IPS DF 4.7 (cell line): ENCODE measurements around the gene AASDH.

Experiments
- DNase-seq: peaks from one replicate; pipeline ENCODE4 v3.0.0-alpha.2; 2013; ENCODE audit warnings: low spot score; ENCODE audit errors: extremely low read depth

AASDH gene

DNA sequence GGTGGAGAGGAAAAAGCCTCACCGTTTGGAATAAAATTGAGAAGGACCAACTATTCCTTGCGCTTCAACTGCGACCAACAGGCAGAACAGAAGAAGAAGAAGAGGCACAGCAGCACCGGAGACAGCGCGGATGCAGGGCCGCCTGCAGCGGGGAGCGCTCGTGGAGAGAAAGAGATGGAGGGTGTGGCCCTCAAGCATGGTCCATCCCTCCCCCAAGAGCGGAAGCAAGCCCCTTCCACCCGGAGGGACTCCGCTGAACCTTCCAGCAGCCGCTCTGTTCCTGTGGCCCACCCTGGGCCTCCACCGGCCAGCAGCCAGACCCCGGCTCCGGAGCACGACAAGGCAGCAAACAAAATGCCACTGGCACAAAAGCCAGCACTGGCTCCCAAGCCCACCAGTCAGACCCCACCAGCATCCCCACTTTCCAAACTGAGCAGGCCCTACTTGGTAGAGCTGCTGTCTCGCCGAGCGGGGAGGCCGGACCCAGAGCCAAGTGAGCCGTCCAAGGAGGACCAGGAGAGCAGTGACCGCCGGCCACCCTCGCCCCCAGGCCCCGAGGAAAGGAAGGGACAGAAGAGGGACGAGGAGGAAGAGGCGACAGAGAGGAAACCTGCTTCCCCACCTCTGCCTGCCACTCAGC is 71.2 kb downstream of the AASDH start:
- DNase-seq = no peak

DNA sequence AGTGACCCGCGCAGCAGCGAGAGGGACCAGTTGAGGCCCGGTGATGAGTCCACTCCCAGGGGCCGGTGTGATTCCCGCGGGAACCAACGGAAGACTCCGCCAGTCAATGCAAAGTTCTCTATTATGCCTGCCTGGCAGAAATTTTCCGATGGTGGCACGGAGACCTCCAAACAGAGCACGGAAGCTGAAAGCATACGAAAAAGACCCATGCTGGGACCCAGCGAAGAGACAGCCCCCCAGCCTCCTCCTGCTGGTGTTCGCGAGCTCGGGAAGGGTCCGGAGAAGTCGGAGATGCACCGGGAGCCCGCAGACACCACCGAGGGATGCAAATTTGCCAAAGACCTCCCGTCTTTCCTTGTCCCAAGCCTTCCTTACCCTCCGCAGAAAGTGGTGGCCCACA is 71.7 kb downstream of the AASDH start:
- no peak for DNase-seq

DNA sequence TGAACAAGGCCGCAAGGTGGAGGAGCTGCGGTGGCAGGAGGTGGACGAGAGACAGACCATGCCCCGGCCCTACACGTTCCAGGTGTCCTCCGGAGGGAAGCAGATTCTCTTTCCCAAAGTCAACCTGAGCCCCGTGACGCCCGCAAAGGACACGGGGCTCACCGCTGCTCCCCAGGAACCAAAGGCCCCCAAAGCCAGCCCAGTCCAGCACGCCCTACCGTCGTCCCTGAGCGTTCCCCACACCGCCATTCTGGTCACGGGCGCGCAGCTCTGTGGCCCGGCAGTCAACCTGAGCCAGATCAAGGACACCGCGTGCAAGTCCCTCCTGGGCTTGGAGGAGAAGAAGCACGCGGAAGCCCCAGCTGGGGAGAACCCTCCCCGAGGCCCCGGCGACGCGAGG is 72.2 kb downstream of the AASDH start:
- no peak for DNase-seq

DNA sequence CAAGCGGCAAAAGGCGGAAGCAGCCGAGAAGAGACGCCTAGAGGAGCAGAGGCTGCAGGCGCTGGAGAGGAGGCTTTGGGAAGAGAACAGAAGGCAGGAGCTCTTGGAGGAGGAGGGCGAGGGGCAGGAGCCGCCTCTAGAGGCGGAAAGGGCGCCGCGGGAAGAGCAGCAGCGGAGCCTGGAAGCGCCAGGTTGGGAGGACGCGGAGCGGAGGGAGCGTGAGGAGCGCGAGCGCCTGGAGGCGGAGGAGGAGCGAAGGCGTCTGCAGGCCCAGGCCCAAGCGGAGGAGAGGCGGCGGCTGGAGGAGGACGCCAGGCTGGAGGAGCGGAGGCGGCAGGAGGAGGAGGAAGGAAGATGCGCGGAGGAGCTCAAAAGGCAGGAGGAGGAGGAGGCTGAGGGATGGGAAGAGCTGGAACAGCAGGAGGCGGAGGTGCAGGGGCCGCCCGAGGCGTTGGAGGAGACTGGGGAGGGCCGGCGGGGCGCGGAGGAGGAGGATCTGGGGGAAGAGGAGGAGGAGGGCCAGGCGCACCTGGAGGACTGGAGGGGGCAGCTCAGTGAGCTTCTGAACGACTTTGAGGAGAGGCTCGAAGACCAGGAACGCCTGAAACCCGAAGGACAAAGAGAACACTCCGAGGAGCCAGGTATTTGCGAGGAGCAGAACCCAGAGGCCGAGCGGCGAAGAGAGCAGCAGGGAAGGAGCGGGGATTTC is 72.9 kb downstream of the AASDH start:
- no peak for DNase-seq

DNA sequence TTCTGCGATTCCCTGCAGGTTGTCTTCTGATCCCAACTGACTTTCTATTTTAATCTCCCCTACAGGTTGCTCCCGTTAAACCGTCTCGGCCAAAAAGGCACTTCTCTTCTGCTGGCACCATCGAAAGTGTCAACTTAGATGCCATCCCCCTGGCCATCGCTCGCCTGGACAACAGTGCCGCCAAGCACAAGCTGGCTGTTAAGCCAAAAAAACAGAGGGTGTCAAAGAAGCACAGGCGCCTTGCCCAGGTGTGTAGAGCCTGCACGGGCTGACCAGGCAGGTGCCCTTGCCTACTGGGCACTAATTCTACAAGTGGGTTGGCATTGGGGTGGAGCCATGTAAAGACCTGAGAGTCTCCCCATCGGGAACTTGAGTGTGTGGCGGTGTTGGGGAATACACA is 74.2 kb downstream of the AASDH start:
- no peak for DNase-seq

DNA sequence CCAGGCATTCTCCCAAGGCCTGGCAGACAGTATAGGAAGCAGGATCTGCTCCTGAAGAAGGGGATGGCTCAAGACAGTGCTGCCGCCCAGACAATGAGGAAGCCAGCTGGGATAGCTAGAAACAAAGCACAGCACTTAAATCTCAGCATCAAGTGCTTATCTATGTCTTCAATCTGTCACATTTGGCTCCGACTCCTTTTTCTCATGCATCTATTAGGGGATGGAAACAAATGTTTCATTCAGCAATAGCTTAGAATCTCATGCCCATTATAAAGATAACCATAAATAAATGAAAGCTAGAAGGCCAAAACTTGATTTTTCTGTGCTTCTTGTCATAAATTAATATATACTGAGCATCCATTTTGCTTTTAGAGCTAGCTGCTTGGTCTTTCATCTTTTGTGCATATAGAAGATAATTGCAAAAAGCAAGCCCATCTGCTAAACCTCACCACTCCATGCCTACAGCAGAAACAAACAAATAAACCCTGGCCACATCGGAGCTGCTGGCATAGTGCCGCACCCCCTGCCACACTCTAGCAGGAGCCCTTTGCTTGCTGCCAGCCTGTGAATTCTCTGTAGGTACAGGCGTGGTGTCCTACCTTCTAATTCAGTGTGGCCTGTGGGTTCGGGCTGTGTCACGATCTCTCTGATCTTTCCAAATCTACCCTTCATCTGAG is 75.9 kb downstream of the AASDH start:
- DNase-seq = no peak

DNA sequence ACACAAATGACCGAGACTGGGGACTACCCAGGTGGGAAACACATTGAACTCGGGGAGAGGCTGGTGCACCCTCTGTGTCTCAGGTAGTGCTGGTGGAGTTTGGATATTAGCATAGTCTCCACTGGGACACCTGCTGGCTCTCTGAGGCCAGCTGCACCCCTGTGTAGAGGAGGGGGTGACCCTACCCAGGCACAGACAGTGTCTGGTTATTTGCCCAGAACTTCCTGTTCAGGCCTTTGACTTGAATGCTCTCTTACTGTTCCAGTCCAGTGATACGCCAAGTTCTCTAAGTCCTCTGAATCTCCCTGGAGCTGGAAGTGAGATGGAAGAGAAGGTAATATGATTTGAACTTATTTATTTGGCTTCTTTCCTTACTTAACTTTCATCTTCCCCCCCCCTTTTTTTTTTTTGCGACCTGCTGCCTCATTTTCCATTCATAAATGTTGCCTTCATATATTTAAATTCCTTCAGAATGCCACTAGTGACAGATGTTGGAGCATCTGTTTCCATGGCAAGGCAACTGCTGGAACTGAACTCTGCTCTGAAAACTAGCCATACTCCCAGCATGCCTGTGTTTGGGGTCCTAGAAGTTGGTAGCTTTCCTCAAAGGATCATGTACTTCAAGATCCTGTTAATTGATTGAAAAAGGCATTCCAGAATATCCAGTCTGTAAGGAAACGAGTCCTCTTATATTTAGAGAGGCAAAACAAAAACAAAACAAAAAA is 76.7 kb downstream of the AASDH start:
- no peak for DNase-seq

DNA sequence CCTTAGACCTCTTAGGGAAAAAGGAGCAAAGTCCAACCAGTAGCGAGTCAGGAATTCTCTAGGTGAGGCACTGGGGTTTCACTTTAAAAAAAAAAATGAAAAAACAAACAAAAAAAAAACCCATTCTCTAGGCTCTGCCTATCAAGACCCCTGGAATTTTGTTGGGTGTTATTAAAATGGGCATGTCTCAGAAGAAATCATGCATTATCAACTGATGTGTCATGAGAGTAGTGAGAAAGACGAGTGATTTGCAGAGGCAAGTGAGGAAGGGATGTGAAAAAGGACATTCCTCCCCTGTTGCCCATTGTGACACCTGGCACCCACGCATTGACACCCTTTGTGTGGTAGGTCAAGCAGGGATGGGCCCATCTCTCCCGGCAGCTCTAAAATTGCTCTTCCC is 78.9 kb downstream of the AASDH start:
- DNase-seq = no peak

DNA sequence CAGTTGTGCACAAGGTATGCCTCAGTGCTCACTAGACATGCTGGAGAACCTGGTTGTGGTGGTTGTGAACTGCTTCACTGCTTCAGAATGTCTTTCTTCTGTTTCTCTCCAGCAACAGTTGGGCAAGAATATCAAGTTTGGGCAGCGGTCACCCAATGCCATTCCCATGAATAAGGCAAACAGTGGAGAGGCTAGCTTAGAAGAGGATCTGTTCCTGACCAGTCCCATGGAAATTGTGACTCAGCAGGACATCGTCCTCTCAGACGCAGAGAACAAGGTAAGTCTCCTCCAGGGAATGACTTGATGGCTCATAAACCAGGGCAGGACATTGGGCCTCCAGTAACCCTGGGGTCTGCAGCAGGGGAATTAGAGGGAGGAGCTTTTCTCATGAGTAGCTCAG is 79.9 kb downstream of the AASDH start:
- DNase-seq = no peak

DNA sequence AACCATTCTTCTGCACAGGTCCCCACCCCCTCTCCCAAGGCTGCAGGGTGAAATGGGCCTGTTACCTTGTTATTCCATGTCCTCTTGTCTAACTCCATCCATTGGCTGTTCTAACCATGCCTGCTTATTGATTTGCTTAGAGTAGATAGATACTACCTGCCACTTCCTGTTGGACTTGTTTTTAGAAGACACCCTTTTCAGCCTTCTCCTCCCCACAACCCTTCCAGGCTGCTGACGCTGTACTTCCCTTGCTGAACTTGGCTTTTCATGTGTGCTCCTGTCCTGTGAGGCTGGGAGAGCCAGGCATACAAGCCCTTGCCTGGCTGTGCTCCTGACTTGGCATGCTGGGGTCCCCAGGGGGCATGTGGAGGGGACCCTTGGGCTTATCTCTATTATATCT is 81.9 kb downstream of the AASDH start:
- DNase-seq = no peak

DNA sequence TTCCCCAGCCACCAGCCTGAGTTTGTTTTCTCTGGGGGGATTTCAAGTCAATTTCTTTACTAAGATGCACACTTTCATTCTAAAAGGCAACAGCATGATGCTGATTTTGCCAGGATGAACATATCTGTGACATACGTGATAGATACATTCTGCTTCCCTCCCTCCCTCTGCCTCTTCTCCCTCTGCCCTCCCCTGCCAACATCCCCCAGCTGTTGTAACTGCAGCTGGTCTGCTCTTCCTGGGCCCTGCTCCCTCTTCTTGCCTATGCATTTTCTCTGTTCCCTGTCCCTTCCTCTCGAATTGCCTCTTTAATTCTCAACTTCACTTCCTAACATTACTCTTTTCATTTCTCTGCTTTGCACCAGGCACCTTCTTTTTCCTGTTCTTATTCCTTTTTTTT is 83.4 kb downstream of the AASDH start:
- DNase-seq = no peak

DNA sequence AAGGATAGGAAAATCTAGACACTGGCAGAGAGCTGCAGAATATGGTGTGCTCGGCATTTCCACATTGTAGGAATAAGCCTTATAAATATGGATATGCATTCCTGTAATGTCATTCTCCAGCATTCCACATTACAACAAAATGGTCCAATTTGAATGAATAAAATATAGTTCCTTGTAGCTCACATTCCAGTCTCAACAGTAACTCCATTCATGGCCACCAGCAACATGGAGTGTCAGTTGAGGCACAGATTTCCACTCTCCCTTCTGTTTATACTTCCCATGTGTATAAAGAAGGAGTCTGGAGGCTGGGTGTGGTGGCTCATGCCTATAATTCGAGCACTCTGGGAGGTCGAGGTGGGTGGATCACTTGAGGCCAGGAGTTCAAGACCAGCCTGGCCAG is 84.5 kb downstream of the AASDH start:
- DNase-seq = no peak

DNA sequence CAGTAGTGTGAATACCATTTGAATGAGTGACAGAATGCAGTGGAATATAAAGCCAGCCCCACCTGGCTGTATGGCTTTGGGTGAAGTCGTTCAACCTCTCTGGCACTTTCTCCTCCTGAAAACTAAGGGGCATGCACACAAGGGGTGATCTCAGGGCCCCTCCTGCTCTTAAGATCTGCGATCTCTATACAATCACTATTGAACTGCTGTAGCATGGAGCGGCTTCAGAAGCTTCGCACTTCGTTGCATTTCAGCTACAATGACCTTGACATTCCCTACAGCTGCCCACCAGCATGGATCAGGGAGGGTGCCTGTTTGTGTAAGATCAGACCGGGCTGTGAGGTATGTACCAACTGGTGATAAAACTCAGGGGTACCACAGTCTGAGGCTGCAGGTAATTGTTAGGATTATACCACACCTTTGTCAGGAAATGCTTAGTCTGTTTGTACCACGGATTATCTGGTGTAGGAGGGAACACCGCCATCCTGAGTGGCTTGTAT is 85.2 kb downstream of the AASDH start:
- no peak for DNase-seq

DNA sequence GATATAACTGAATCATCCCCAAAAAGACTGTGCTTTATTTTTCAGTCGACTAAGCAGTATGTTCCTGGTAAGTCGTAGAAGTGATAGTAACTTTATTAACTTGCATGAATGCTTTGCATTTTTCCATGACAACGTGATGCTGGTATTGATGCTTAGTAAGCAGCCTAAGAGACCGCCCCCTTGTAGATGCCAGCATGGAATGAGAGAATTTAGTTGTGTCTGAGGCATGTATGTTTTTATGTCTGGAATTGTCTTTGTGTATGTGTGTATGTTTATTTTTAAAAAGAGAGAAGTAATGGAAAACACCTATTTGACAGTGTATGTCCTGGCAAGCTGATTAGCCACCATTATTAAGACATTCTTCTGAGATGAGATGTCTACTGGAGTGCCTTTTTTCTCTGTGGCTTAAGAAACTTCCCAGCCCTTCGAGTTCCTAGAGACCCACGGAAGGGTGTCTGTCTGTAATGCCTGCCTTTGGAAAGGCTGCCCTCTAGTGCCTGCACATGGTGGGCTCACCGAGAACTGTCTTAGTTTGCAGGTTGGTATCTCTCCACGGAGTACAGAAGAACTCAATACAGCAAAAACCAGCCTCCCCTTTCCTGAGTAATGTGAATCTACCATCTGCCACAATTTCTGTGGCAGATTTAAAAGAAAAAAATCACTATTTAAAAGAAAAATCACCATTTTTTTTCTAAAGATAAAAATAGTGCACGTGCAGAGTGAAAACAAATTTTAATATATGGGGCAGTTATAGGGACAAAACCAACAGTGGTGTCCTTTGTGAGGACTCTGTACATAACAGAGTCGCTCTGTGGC is 85.9 kb downstream of the AASDH start:
- peak; percentile 49 for DNase-seq

DNA sequence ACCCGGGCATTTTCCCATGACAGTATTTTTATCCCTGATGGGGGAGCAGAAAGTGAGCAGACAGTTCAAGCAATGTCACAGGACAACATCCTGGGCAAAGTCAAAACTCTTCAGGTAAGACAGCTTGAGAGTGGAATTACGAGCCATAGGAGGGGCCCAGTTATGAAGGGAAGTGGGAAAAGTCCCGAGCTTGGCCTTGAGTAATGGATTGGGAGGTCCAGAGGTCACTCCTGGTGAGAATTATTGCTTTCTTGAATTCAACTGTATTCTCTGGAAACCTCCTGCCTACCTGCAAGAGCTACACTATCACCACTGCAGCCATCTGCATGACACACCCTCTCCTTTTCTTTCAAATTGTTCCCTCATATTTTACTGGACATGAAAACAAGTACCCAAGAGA is 89.1 kb downstream of the AASDH start:
- no peak for DNase-seq

DNA sequence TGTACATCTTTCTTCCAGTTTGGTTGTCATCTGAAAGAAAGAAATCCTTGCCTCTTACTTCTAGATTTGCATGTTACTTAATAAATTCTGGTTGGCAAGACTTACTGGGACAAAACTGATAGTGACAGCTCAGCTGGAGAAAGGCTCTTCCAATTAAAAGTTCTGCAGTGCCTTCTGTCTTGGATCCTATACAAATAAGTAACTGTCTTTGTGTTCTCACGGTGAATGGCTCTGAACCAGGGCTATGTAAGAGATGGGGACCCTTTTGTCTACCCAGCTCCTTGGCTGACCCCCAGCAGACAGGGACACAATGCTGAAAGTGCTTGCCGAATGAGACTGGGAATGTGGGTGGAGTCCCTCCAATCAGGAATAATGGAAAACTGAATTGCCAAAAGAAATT is 89.5 kb downstream of the AASDH start:
- DNase-seq = no peak

DNA sequence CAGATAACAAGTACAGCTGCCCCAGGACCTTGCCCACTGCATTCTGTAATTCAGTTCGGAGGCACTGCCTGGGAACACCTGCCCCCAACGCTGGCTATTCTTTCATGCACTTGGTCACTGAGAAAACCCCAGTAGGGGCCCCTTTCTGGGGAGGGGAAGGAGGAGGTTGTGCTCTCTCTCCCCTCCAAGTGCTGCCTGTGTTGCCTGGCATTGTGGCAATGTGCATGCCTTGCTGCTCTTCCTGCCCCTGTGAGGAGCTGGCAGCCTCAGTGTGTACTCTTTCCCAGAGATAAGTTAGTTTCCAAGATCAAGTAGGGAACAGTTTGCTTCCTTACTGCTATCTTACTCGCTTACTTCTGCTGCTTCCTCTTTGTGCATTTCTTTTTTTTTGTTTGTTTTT is 90.8 kb downstream of the AASDH start:
- DNase-seq = no peak

DNA sequence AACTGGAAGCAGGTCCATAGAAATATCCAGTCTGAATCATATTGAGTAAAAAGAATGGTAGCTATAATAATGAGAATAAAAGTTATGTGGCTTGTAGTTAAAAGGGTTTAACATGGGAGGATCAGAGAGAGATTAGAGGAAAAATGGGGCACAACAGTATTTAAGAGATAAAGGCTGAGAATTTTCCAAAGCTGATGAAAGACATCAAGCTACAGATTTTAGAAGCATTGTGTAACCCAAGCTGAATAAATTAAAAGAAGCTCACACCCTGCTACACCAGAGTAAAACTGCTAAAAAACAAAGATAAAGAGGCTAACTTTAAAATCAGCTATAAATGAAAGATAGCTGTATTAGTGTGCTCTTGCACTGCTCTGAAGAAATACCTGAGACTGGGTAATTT is 94.2 kb downstream of the AASDH start:
- no peak for DNase-seq

DNA sequence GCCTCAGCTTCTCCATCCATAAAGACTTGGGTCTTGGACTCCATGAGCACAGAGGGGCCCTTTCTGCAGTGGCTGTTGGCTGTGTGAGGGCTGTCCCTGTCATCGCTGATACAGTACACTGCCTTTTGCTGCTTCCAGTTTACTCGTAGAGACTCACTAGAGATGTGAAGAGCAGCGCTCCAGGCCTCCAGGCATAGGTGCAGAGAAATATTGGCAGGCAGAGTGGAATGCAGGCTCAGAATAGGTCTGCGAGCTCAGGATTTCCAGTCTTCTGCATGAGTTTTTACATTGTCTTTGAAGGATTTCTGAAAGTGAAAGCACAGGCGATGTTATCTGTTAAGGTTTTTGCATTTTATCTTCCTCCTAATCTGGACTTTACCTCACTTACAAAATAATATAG is 97.4 kb downstream of the AASDH start:
- no peak for DNase-seq

DNA sequence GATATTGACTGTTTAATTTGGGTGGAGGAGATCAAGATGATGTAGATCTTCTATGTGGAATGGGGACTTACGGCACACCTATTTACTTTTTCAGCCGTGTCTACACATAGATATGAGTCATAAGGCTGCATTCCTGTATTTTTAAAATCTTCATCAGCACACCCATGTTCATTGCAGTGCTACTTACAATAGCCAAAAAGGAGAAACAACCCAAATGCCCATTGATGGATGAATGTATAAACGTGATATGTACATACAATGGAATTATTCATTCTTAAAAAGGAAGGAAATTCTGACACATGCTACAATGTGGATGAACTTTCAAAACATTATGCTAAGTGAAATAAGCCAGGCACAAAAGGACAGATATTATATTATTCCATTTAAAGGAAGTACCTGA is 98.6 kb downstream of the AASDH start:
- DNase-seq = no peak
